SK-N-SH (cell line): ENCODE data around the gene SAMD4B. TPM values are rescaled to one million over a fixed set of nuclear protein-coding genes. Genes with fewer than 3 reads are reported as not detected.

Experiments used
- CTCF ChIA-PET: fragments of 300-600, 350-600 bp; formaldehyde crosslinking; extraction: SDS; loops from one replicate; lab custom pipeline; 2021; lab: Yijun Ruan, JAX
- POLR2A ChIA-PET: fragments of 350-600 bp; sonication (Branson Sonifier 250); formaldehyde crosslinking; extraction: SDS; loops from one replicate; lab custom pipeline; 2020; ENCODE audit warnings: antibody characterized with exemption, inconsistent platforms; lab: Yijun Ruan, JAX
- DNase-seq: peaks from one replicate; pipeline ENCODE4 v3.0.0; 2012
- H2AFZ ChIP-seq: fragments of 200-600 bp; sonication (generic); 2 replicates; pipeline ENCODE4 v1.8.1; 2016; ENCODE audit warnings: antibody characterized with exemption, mild to moderate bottlenecking, low read depth
- H3F3A ChIP-seq: fragments of 200-600 bp; sonication (generic); replicated peaks from 2 replicates; pipeline ENCODE3; 2016; ENCODE audit warnings: antibody characterized with exemption, mild to moderate bottlenecking; ENCODE audit not compliant: insufficient read depth
- H3K27ac ChIP-seq, 2 experiments: fragments of 200-500 bp in 1 of 2; fragments of 200-600 bp in 1 of 2; sonication (Bioruptor generic) in 1 of 2; sonication (generic), shearing (Covaris generic) in 1 of 2; 2 replicates each; pipeline versions ENCODE4 v1.5.1 to v1.6.1; 2014 to 2016; ENCODE audit warnings: low read depth in 2 of 2, inconsistent platforms in 1 of 2, low read length in 1 of 2, mild to moderate bottlenecking in 1 of 2, mixed read lengths in 1 of 2
- H3K27me3 ChIP-seq: fragments of 200-600 bp; sonication (generic), shearing (Covaris generic); 2 replicates; pipeline ENCODE4 v1.6.1; 2016; ENCODE audit warnings: mixed run types; ENCODE audit not compliant: insufficient read depth
- H3K36me3 ChIP-seq, 2 experiments: fragments of 200-500 bp in 1 of 2; fragments of 200-600 bp in 1 of 2; sonication (Bioruptor generic) in 1 of 2; sonication (generic) in 1 of 2; replicated peaks in 1 of 2; 2 replicates each; pipeline versions ENCODE3 to v1.5.1; 2014 to 2016; ENCODE audit warnings: low read length in 1 of 2, mild to moderate bottlenecking in 1 of 2; ENCODE audit not compliant: insufficient read depth in 2 of 2, control insufficient read depth in 1 of 2
- H3K4me1 ChIP-seq, 2 experiments: fragments of 200-500 bp in 1 of 2; fragments of 200-600 bp in 1 of 2; sonication (Bioruptor generic) in 1 of 2; sonication (generic), shearing (Covaris generic) in 1 of 2; 2 replicates each; pipeline versions ENCODE4 v1.5.1 to v1.6.1; 2014 to 2016; ENCODE audit warnings: low read depth in 1 of 2, low read length in 1 of 2, mixed run types in 1 of 2; ENCODE audit not compliant: insufficient read depth in 2 of 2, control insufficient read depth in 1 of 2
- H3K4me2 ChIP-seq: fragments of 200-600 bp; sonication (generic), shearing (Covaris generic); 2 replicates; pipeline ENCODE4 v1.6.1; 2017; ENCODE audit warnings: mixed run types
- H3K4me3 ChIP-seq, 2 experiments: fragments of 200-500 bp in 1 of 2; fragments of 200-600 bp in 1 of 2; sonication (Bioruptor generic) in 1 of 2; sonication (generic), shearing (Covaris generic) in 1 of 2; 2 replicates each; pipeline versions ENCODE4 v1.5.1 to v1.8.1; 2014 to 2016; ENCODE audit warnings: low read depth in 2 of 2, inconsistent platforms in 1 of 2, low read length in 1 of 2, mild to moderate bottlenecking in 1 of 2, mixed read lengths in 1 of 2, moderate library complexity in 1 of 2
- H3K79me2 ChIP-seq: fragments of 200-600 bp; sonication (generic); 2 replicates; pipeline ENCODE4 v1.8.1; 2017; ENCODE audit warnings: mild to moderate bottlenecking; ENCODE audit not compliant: insufficient read depth
- H3K9ac ChIP-seq: fragments of 200-600 bp; sonication (generic); 2 replicates; pipeline ENCODE4 v1.6.1; 2017; ENCODE audit warnings: mixed run types
- H3K9me2 ChIP-seq: fragments of 200-600 bp; sonication (generic); 2 replicates; pipeline ENCODE4 v1.6.1; 2017; ENCODE audit warnings: mixed run types
- H3K9me3 ChIP-seq: fragments of 200-600 bp; sonication (generic); 2 replicates; pipeline ENCODE4 v1.6.1; 2017; ENCODE audit warnings: mixed run types, mild to moderate bottlenecking, moderate library complexity
- H4K20me1 ChIP-seq: fragments of 200-600 bp; sonication (generic); 2 replicates; pipeline ENCODE4 v1.6.1; 2017; ENCODE audit warnings: mild to moderate bottlenecking, mixed run types; ENCODE audit not compliant: insufficient read depth
- ELF1 ChIP-seq: IDR thresholded peaks from 2 replicates; pipeline ENCODE4 v1.4.0; 2012
- EP300 ChIP-seq, 2 experiments: IDR thresholded peaks; 2 replicates each; pipeline versions ENCODE4 v1.4.0 to v1.6.1; 2012; ENCODE audit warnings: borderline replicate concordance in 1 of 2, low read depth in 1 of 2, low read length in 1 of 2
- FOSL2 ChIP-seq: IDR thresholded peaks from 2 replicates; pipeline ENCODE4 v1.4.0; 2012; ENCODE audit warnings: low read depth, mild to moderate bottlenecking, moderate library complexity, borderline replicate concordance
- GATA2 ChIP-seq: sonication (generic); formaldehyde crosslinking; IDR thresholded peaks from 2 replicates; pipeline ENCODE4 v1.5.0; 2020; ENCODE audit warnings: mild to moderate bottlenecking, missing genetic modification reagents
- IRF3 ChIP-seq: fragments of 150-350 bp; IDR thresholded peaks from 2 replicates; pipeline ENCODE4 v1.6.1; 2016; ENCODE audit warnings: mild to moderate bottlenecking, low read depth, low read length
- MXI1 ChIP-seq: IDR thresholded peaks from 2 replicates; pipeline ENCODE4 v1.6.1; 2012; ENCODE audit warnings: mild to moderate bottlenecking, low read depth, low read length, improper control_type of control experiment
- NFIC ChIP-seq: IDR thresholded peaks from 2 replicates; pipeline ENCODE4 v1.4.0; 2012; ENCODE audit warnings: borderline replicate concordance
- NRF1 ChIP-seq: IDR thresholded peaks from 2 replicates; pipeline ENCODE4 v1.6.1; 2012; ENCODE audit warnings: low read depth, mild to moderate bottlenecking, low read length
- PBX3 ChIP-seq: IDR thresholded peaks from 2 replicates; pipeline ENCODE4; 2012
- RAD21 ChIP-seq: IDR thresholded peaks from 2 replicates; pipeline ENCODE4 v1.6.1; 2012; ENCODE audit warnings: mild to moderate bottlenecking, low read length
- RCOR1 ChIP-seq: fragments of 150-350 bp; IDR thresholded peaks from 2 replicates; pipeline ENCODE4 v1.6.1; 2017; ENCODE audit warnings: antibody characterized with exemption, low read length
- RFX5 ChIP-seq: IDR thresholded peaks from 2 replicates; pipeline ENCODE4 v1.6.1; 2012; ENCODE audit warnings: mild to moderate bottlenecking, improper control_type of control experiment, low read length
- SIN3A ChIP-seq: IDR thresholded peaks from 2 replicates; pipeline ENCODE4 v1.6.1; 2012; ENCODE audit warnings: low read depth, mild to moderate bottlenecking, low read length, moderate library complexity, borderline replicate concordance
- SMC3 ChIP-seq: IDR thresholded peaks from 2 replicates; pipeline ENCODE4 v1.6.1; 2012; ENCODE audit warnings: low read depth, low read length, improper control_type of control experiment
- TCF12 ChIP-seq: IDR thresholded peaks from 2 replicates; pipeline ENCODE4 v1.4.0; 2012
- TEAD4 ChIP-seq: IDR thresholded peaks from 2 replicates; pipeline ENCODE4 v1.4.0; 2012; ENCODE audit warnings: mild to moderate bottlenecking, borderline replicate concordance; ENCODE audit not compliant: insufficient read depth
- USF1 ChIP-seq: IDR thresholded peaks from 2 replicates; pipeline ENCODE4 v1.4.0; 2012; ENCODE audit warnings: low read depth, borderline replicate concordance
- WGBS: methylation state at CpG from one replicate; pipeline ENCODE4 v1.1.6; 2017; ENCODE audit warnings: low lambda C conversion rate; 5-methylcytosine and 5-hydroxymethylcytosine counted together
- polyA plus RNA-seq, 3 experiments: library from polyadenylated mRNA; depleted of rRNA; stranded (reverse); fragments of >200 nt; gene quantifications; 2 replicates each; pipeline ENCODE4 v1.2.3, GENCODE V29; 2012
- TF ChIP-seq, protein P1 (sequence below): IDR thresholded peaks from 2 replicates; pipeline ENCODE4 v1.4.0; 2012; ENCODE audit warnings: low read depth
- TF ChIP-seq, protein P2 (sequence below): IDR thresholded peaks from 2 replicates; pipeline ENCODE4 v1.4.0; 2012; ENCODE audit warnings: low read depth, borderline replicate concordance

The SAMD4B gene
- polyA plus RNA-seq, 1 of the 3 experiments (the other 2 are of a cell fraction) = 83.0 TPM

- no peak overlapping the region for H3K4me2 ChIP-seq
- H3K9me3 ChIP-seq = no peaks in the 10 kb centered on the region
- WGBS = 96% methylated on average over 5 of the region's 5 CpGs
- CTCF ChIA-PET = interaction anchor here (1.3 kb wide), 1 partner anchor 196 kb away, joined by 4 read pairs; no protein-coding TSS in a partner anchor
- TF ChIP-seq EP300 (IDR thresholded peaks at IDR 0.05; ENCODE audit: borderline replicate concordance in 1 of 2, low read depth in 1 of 2, low read length in 1 of 2) (no peak), RFX5 (no peak), ELF1 (no peak), RAD21 (no peak), USF1 (no peak), IRF3 (no peak), SMC3 (no peak), NRF1 (no peak), PBX3 (no peak), RCOR1 (no peak), MXI1 (no peak), GATA2 (CRISPR knock-in tag) (no peak)
- TF ChIP-seq, protein P1, sequence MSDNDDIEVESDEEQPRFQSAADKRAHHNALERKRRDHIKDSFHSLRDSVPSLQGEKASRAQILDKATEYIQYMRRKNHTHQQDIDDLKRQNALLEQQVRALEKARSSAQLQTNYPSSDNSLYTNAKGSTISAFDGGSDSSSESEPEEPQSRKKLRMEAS = no peak
- no peaks in the 10 kb centered on the region for H3K9me2 ChIP-seq
- peaks cover 0 to 3% of the 10 kb centered on the region in 2 experiments for H3K36me3 ChIP-seq
- no peak for DNase-seq
- H3K4me1 ChIP-seq = peaks cover 0 to 10% of the 10 kb centered on the region in 2 experiments; a peak in 1 of 4 replicates
- H3K79me2 ChIP-seq = no peaks in the 10 kb centered on the region
- no peak overlapping the region for H2AFZ ChIP-seq
- no peak overlapping the region for H3K4me3 ChIP-seq
- H3K27me3 ChIP-seq = no peaks in the 10 kb centered on the region
- H3K9ac ChIP-seq = no peak overlapping the region
- POLR2A ChIA-PET = no interaction called here
- no peaks in the 10 kb centered on the region for H3F3A ChIP-seq
- H4K20me1 ChIP-seq = no peaks in the 10 kb centered on the region
- no peak overlapping the region for H3K27ac ChIP-seq
Measured at GRCh38 chr19:39318071-39318470, 24.1 kb upstream of the SAMD4B start.

DNA sequence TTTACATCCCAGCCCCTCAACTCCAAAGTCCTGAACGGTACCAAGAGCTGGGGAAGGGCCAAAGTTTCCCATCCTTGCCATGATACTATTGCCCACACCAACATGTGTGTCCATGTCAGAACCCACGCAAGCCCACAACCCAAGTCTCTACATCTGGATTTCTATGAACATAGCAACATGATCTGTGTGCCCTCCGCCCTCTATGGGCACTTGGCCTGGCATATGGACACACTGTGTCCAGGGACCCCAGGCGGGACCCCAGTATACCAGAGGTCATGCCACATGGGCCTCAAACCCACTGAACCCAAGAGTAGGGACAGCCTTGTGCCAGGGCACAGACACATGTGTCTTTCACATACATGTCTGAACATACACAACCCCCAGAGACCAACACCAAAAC is 23.5 kb upstream of the SAMD4B start:
- ChIA-PET CTCF (no interaction called here), POLR2A (no interaction called here)
- H3K9ac ChIP-seq = no peak overlapping the region
- no peak for DNase-seq
- no peaks in the 10 kb centered on the region for H4K20me1 ChIP-seq
- peaks cover 0 to 2% of the 10 kb centered on the region in 2 experiments for H3K36me3 ChIP-seq
- H3K79me2 ChIP-seq = no peaks in the 10 kb centered on the region
- H3K4me2 ChIP-seq = no peak overlapping the region
- peaks cover 0 to 10% of the 10 kb centered on the region in 2 experiments; a peak in 1 of 4 replicates for H3K4me1 ChIP-seq
- no peaks in the 10 kb centered on the region for H3K9me2 ChIP-seq
- no peak for TF ChIP-seq SIN3A
- no peak for TF ChIP-seq RCOR1
- TF ChIP-seq, protein P2, sequence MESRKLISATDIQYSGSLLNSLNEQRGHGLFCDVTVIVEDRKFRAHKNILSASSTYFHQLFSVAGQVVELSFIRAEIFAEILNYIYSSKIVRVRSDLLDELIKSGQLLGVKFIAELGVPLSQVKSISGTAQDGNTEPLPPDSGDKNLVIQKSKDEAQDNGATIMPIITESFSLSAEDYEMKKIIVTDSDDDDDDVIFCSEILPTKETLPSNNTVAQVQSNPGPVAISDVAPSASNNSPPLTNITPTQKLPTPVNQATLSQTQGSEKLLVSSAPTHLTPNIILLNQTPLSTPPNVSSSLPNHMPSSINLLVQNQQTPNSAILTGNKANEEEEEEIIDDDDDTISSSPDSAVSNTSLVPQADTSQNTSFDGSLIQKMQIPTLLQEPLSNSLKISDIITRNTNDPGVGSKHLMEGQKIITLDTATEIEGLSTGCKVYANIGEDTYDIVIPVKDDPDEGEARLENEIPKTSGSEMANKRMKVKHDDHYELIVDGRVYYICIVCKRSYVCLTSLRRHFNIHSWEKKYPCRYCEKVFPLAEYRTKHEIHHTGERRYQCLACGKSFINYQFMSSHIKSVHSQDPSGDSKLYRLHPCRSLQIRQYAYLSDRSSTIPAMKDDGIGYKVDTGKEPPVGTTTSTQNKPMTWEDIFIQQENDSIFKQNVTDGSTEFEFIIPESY = no peak
- TF ChIP-seq IRF3 = no peak
- TF ChIP-seq, protein P1 = no peak
- TF ChIP-seq MXI1 = no peak
- TF ChIP-seq GATA2 (CRISPR knock-in tag) = no peak
- no peak for TF ChIP-seq SMC3
- no peak for TF ChIP-seq TCF12
- TF ChIP-seq EP300 (IDR thresholded peaks at IDR 0.05; ENCODE audit: borderline replicate concordance in 1 of 2, low read depth in 1 of 2, low read length in 1 of 2) = no peak
- TF ChIP-seq FOSL2 = no peak
- TF ChIP-seq TEAD4 = no peak
- no peak for TF ChIP-seq NFIC
- H3K27ac ChIP-seq = no peak overlapping the region
- no peaks in the 10 kb centered on the region for H3K27me3 ChIP-seq
- no peak overlapping the region for H3K4me3 ChIP-seq
- H2AFZ ChIP-seq = no peak overlapping the region
- 88% methylated on average over 4 of the region's 4 CpGs for WGBS
- H3K9me3 ChIP-seq = no peaks in the 10 kb centered on the region
- no peaks in the 10 kb centered on the region for H3F3A ChIP-seq
